Natural killer cell (primary cell): ENCODE measurements around the gene CD52. TPM values are rescaled to one million over a fixed set of nuclear protein-coding genes. Genes with fewer than 3 reads are reported as not detected.

ENCODE experiments used
- ATAC-seq, 3 donors: fragments of 150-1000 bp in 2 of 3; fragments of 200-7000 bp in 1 of 3; cut with Tn5 transposase; 1 replicate in 1 of 3; 2 replicates in 2 of 3; pipeline ENCODE4 v1.10.0; 2021; ENCODE audit warnings: mild to moderate bottlenecking in 2 of 3, moderate library complexity in 2 of 3
- DNase-seq, 2 donors: peaks; one replicate each; pipeline versions ENCODE4 v3.0.0 to v3.0.0-alpha.2; 2013 to 2021; ENCODE audit warnings: mixed read lengths in 1 of 2
- H3K27ac ChIP-seq: one replicate; pipeline ENCODE4 v1.5.1; 2013; ENCODE audit warnings: mild to moderate bottlenecking, low read length
- H3K27me3 ChIP-seq: one replicate; pipeline ENCODE4 v1.6.1; 2013; ENCODE audit warnings: low read length; ENCODE audit not compliant: control insufficient read depth, insufficient read depth
- H3K36me3 ChIP-seq: one replicate; pipeline ENCODE4 v1.6.1; 2013; ENCODE audit warnings: low read length; ENCODE audit not compliant: control insufficient read depth, insufficient read depth
- H3K4me1 ChIP-seq: one replicate; pipeline ENCODE4 v1.6.1; 2013; ENCODE audit warnings: low read length; ENCODE audit not compliant: control insufficient read depth, insufficient read depth
- H3K4me3 ChIP-seq: one replicate; pipeline ENCODE4 v1.5.1; 2013; ENCODE audit warnings: low read length
- H3K9me3 ChIP-seq: one replicate; pipeline ENCODE4 v1.6.1; 2013; ENCODE audit warnings: low read length; ENCODE audit not compliant: control insufficient read depth, insufficient read depth
- H3K27ac Mint-ChIP-seq, 2 donors: one replicate each; pipeline ENCODE4 v1.8.0; 2022; ENCODE audit warnings: mild to moderate bottlenecking in 2 of 2, mixed read lengths in 2 of 2, moderate library complexity in 1 of 2
- H3K27me3 Mint-ChIP-seq, 2 donors: one replicate each; pipeline ENCODE4 v1.8.0; 2022; ENCODE audit warnings: low read depth in 2 of 2, mixed read lengths in 2 of 2
- H3K36me3 Mint-ChIP-seq: one replicate; pipeline ENCODE4 v1.8.0; 2022; ENCODE audit warnings: mixed read lengths
- H3K4me1 Mint-ChIP-seq, 2 donors: one replicate each; pipeline ENCODE4 v1.8.0; 2022; ENCODE audit warnings: mixed read lengths in 2 of 2
- H3K4me3 Mint-ChIP-seq: one replicate; pipeline ENCODE4 v1.8.0; 2022; ENCODE audit warnings: mild to moderate bottlenecking, moderate library complexity, mixed read lengths
- H3K9me3 Mint-ChIP-seq, 2 donors: one replicate each; pipeline ENCODE4 v1.8.0; 2022; ENCODE audit warnings: mixed read lengths in 2 of 2
- CTCF ChIP-seq: fragments of 200-600 bp; IDR thresholded peaks from one replicate; pipeline ENCODE4 v1.8.0; 2022; ENCODE audit warnings: antibody characterized with exemption
- WGBS: methylation state at CpG from one replicate; pipeline ENCODE4 v1.1.7; 2013; ENCODE audit warnings: missing lambda C conversion rate; ENCODE audit not compliant: insufficient coverage; 5-methylcytosine and 5-hydroxymethylcytosine counted together
- intact Hi-C: fragments of 100-400 bp; cut with micrococcal nuclease; formaldehyde crosslinking; loops from one replicate; pipeline ENCODE4 v1.14.2; 2022
- total RNA-seq, 4 donors: library from RNA; stranded (reverse); fragments of 120-200 nt in 1 of 4; gene quantifications; one replicate each; pipeline versions ENCODE4 v1.2.3 to v1.2.4, GENCODE V29; 2013 to 2022

The CD52 gene
- total RNA-seq, 3 donors from 2014 or later (not counting 1 experiment from before 2014, with no cell fraction given) = 454 to 485 (median 482) TPM

GRCh38 chr1:26362331-26362730, 44.6 kb downstream of the CD52 start:
- no peaks in the 10 kb centered on the region for H3K9me3 Mint-ChIP-seq
- no peaks in the 10 kb centered on the region for H3K9me3 ChIP-seq
- peak overlapping the region; percentile 53 for H3K4me3 Mint-ChIP-seq
- WGBS = 94% methylated on average over 3 of the region's 3 CpGs
- intact Hi-C loops = loop anchor here (10.0 kb wide), 1 partner anchor 52 kb away; the partner anchor contains the start of gene LIN28A
- H3K4me3 ChIP-seq = no peak overlapping the region
- H3K4me1 Mint-ChIP-seq = peaks cover 45 to 48% of the 10 kb centered on the region in 2 donors
- DNase-seq = no peak
- H3K27me3 Mint-ChIP-seq = peaks cover 63 to 64% of the 10 kb centered on the region in 2 donors
- H3K27ac Mint-ChIP-seq = no peak overlapping the region
- H3K36me3 ChIP-seq = no peaks in the 10 kb centered on the region
- peaks cover 32% of the 10 kb centered on the region for H3K27me3 ChIP-seq
- no peaks in the 10 kb centered on the region for H3K36me3 Mint-ChIP-seq
- no peak overlapping the region for H3K27ac ChIP-seq
- no peak for ATAC-seq
- peaks cover 51% of the 10 kb centered on the region for H3K4me1 ChIP-seq
- no peak for TF ChIP-seq CTCF

GRCh38 chr1:26363549-26364448, 46.0 kb downstream of the CD52 start:
- H3K27me3 ChIP-seq = peaks cover 32% of the 10 kb centered on the region
- intact Hi-C loops = loop anchor here (10.0 kb wide), 1 partner anchor 51 kb away; the partner anchor contains the start of gene LIN28A
- peaks cover 64% of the 10 kb centered on the region for H3K4me1 ChIP-seq
- no peaks in the 10 kb centered on the region for H3K9me3 ChIP-seq
- TF ChIP-seq CTCF = peak; percentile 99
- ATAC-seq (peak; percentile 85 to 88 (median 86)), DNase-seq (peak; percentile 80 to 93)
- no peaks in the 10 kb centered on the region for H3K36me3 ChIP-seq
- H3K9me3 Mint-ChIP-seq = no peaks in the 10 kb centered on the region
- no peak overlapping the region for H3K27ac ChIP-seq
- WGBS = 34% methylated on average over 25 of the region's 26 CpGs
- H3K4me1 Mint-ChIP-seq = peaks cover 42 to 48% of the 10 kb centered on the region in 2 donors
- H3K4me3 Mint-ChIP-seq = no peak overlapping the region
- H3K27me3 Mint-ChIP-seq = peaks cover 56 to 61% of the 10 kb centered on the region in 2 donors
- no peak overlapping the region for H3K4me3 ChIP-seq
- H3K36me3 Mint-ChIP-seq = no peaks in the 10 kb centered on the region
- H3K27ac Mint-ChIP-seq = peak overlapping the region in 1 of 2 donors; percentile 31

- H3K27me3 ChIP-seq = peaks cover 28% of the 10 kb centered on the region
- no peak overlapping the region for H3K4me3 Mint-ChIP-seq
- H3K4me1 ChIP-seq = peaks cover 66% of the 10 kb centered on the region
- H3K9me3 Mint-ChIP-seq = no peaks in the 10 kb centered on the region
- no peaks in the 10 kb centered on the region for H3K36me3 Mint-ChIP-seq
- H3K27ac ChIP-seq = no peak overlapping the region
- no peak overlapping the region for H3K4me3 ChIP-seq
- no peak for TF ChIP-seq CTCF
- H3K27me3 Mint-ChIP-seq = peaks cover 48 to 49% of the 10 kb centered on the region in 2 donors
- no peak for DNase-seq
- WGBS = 62% methylated on average over 9 of the region's 9 CpGs
- no peaks in the 10 kb centered on the region for H3K9me3 ChIP-seq
- H3K27ac Mint-ChIP-seq = no peak overlapping the region
- no peaks in the 10 kb centered on the region for H3K36me3 ChIP-seq
- intact Hi-C loops = loop anchor here (10.0 kb wide), 1 partner anchor 50 kb away; the partner anchor contains the start of gene LIN28A
- H3K4me1 Mint-ChIP-seq = peaks cover 36 to 47% of the 10 kb centered on the region in 2 donors
- no peak for ATAC-seq
These were observed 47.2 kb downstream of the CD52 start for GRCh38 chr1:26364956-26365355.
